Stimulated activated CD8-positive, alpha-beta memory T cell treated with anti-CD3 and anti-CD28 coated beads, Interleukin-4, amount 100 ng/mL, for 4 hours (primary cell): ENCODE results near the gene NMT2.

ENCODE experiments used
- DNase-seq, 2 donors: peaks; one replicate each; pipeline ENCODE4 v3.0.0-alpha.2; 2020; ENCODE audit warnings: low read depth in 2 of 2, low spot score in 1 of 2

Gene NMT2

GRCh38 chr10:15146366-15146765 is 22.1 kb downstream of the NMT2 start:
- DNase-seq, result no peak

DNA sequence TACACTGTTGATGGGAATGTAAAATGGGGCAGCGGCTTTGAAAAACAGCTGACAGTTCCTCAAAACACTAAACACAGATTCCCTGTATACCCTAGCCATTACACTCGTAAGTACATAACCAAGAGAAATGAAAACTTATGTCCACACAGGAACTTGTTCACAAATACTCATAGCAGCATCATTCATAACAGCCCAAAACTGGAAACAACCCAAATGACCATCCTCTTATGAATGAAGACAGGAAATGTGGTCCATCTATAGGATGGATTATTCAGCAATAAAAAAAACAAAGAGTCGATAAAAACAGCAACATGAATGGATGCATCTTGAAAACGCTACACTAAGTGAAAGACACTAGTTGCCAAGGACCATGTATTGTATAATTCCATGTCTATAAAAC is 23.7 kb downstream of the NMT2 start:
- no peak for DNase-seq

DNA sequence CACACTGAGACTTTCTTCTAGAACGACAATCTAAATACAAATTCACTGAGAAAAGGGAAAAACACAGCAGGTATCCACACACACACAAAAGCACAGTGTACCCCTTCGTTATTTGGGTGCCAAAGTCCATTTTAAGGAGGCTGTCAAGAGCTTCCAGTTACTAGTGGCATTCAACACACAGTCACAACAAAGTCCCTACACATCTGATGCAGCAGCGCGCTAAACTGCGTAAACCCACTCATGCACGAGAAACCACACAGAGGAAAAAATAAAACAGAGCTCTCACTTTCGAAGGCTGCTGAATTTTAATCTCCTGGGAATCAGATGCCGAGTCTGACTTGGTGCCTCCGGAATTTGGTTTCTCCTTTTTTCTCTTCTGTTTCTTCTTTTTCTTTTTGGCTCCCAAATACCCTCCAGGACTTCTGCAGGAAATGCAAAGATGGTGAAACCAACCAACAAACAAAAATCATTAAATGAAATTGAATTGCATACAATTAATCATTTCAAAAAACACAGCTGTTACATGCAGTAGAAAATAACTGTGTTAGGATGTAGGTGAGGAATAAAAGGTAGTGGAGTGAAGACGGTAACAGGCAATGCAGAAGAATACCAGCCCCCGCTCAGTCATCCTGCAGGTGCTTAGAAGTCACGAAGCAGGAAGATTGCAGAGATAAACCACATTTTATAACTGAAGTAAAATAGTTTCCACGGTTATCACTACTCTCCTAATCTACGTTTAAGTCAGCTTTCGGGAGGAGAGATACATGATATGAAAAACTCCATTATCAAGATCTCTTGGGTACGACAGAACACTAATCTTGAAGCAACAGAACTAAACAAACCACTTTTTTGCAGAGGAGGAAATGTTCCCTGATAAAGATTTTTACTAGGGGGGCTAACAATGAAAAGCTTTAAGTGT is 27.1 kb downstream of the NMT2 start:
- DNase-seq, result no peak

DNA sequence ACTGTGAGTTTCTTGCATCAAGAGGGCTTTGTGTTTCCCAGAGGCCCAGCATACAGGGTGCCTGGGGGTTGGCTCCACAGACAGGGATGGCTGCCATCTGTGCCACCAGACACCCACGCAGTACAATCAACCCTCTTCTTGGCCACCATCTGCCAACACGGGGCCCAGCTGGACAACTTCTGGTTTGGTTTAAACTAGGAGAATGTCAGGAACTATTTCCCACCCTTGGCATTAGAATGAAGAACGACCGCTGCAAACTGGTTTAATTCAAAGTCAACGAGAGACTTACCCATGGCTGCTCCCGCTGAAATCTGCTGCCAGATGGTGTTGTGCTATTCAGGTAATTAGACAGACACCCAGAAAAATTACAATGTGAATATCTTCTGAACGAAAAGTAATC is 27.8 kb downstream of the NMT2 start:
- no peak for DNase-seq

- no peak for DNase-seq
Observed at GRCh38 chr10:15137636-15138035, 30.9 kb downstream of the NMT2 start.

DNA sequence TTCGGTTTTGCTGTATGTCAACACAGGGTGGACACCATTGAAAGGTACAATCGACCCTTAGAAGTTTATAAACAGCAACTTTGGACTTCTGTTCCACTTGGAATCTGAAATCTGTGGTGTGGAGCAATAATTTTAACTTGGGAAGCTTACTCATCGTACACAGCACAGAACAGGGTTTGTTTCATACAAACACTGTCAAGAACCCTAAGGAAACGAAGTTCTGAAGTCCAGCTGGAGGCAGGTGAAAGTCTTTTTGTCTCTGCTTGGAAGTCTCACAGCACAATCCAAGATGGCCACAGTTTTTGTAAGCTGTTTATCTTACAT is 31.5 kb downstream of the NMT2 start:
- DNase-seq, result no peak

- DNase-seq, result no peak
Observed at GRCh38 chr10:15136129-15137035, 32.1 kb downstream of the NMT2 start.

DNA sequence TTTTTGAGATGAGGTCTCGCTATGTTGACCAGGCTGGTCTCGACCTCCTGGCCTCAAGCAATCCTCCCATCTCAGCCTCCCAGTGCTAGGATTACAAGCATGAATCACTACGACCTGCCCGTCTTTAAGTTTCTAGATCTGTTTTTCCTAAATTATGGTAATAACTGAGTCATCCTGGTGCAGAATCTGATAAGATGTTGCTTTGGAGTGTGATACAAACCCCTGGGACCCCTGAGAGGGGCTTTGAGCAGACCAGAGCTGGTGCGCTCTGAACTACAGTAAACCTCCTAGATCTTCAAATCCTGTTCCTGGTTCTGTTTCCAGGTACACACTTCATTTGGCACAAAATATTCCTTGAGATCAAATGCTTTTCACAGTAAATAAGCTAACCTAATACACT is 37.2 kb downstream of the NMT2 start:
- no peak for DNase-seq

- no peak for DNase-seq
Observed at GRCh38 chr10:15124908-15125307, 43.6 kb downstream of the NMT2 start.

DNA sequence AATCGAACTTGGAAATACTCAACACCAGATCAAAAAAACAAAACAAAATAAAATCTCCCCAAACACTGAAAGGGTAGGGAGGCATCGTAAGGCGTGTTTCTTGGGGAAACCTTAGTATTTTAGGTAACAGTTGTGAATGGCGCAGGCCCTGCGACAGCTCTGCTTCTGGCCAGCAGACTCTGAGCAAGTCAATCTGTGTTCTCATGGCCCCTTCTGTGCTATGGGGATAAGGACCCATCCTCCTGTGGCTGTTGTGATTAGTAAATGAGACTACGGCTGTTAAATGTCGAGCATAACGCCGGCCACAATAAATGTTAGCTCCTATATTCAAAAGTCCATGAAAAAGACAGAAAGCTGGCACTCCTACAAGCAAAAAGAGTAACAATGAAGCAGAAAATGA is 44.3 kb downstream of the NMT2 start:
- no peak for DNase-seq

- DNase-seq, result no peak
Observed at GRCh38 chr10:15123749-15124184, 44.7 kb downstream of the NMT2 start.

GRCh38 chr10:15122477-15123030 is 45.9 kb downstream of the NMT2 start:
- no peak for DNase-seq

DNA sequence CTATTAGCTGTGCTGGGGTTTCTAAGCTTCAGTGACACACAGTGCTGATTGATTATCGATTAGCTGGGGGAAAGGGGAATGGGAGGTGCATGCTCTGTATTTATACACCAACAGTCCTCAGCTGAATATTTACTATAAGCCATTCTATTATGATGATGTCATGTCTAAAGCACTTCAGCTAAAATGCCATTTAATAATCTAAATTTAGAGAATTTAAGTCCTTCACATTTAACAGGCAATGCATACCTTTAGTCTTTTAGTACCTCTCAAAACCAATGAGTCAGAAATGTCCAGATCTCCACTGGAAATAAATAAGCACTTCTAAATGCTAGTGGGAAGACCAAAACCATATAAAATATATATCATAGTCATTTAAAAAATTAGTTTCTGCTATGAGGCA is 46.8 kb downstream of the NMT2 start:
- no peak for DNase-seq

GRCh38 chr10:15120523-15120922 is 48.0 kb downstream of the NMT2 start:
- DNase-seq, result no peak

- DNase-seq, result no peak
Observed at GRCh38 chr10:15118615-15119014, 49.9 kb downstream of the NMT2 start.

GRCh38 chr10:15116225-15116624 is 52.3 kb downstream of the NMT2 start:
- no peak for DNase-seq

- DNase-seq, result no peak
Observed at GRCh38 chr10:15113766-15114165, 54.7 kb downstream of the NMT2 start.

GRCh38 chr10:15112657-15113056 is 55.8 kb downstream of the NMT2 start:
- no peak for DNase-seq

DNA sequence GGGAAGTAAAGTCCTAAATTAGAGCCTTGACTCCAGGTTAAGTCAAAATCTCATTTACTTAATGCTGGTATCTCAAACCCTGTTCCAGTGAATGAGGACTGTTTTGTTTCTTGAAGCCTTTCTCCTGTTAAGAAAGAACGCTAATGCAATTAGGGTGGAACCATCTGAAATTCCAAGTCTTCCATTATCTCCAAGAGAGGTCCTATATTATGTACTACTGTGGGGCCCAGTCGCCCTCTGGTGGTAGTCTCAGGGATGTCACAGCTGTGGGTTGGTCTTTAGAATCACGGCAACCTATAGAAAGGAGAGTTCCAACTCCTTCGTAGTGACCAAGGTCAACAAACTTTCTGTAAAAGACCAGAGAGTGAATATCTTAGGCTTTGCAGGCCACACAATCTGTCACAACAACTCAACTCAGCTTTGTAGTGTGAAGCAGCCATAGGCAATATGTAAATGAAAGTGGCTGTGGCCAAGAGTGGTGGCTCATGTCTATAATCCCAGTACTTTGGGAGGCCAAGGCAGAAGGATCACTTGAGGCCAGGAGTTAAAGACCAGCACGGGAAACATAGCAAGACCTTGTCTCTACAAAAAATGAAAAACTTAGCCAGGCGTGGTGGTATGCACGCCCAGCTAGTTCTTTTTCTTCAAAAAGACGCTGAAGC is 62.0 kb downstream of the NMT2 start:
- DNase-seq, result peak; percentile 32 to 47

GRCh38 chr10:15103513-15103912 is 65.0 kb downstream of the NMT2 start:
- DNase-seq, result no peak

GRCh38 chr10:15099886-15100285 is 68.6 kb downstream of the NMT2 start:
- DNase-seq, result no peak
